OCI-LY1 (cell line): ENCODE data around the gene SIK3.

Experiments
- EZH2 ChIP-seq: fragments of 200-600 bp; sonication (generic), shearing (Covaris generic); IDR thresholded peaks from 2 replicates; pipeline ENCODE4 v1.8.0; 2017; ENCODE audit warnings: borderline replicate concordance, mixed run types, mild to moderate bottlenecking, antibody characterized with exemption, low read length, moderate library complexity, mixed read lengths
- TF ChIP-seq, protein P1 (sequence below): fragments of 200-600 bp; sonication (generic), shearing (Covaris generic); IDR thresholded peaks from 2 replicates; pipeline ENCODE4 v1.5.1; 2017; ENCODE audit warnings: mild to moderate bottlenecking, antibody characterized with exemption, low read length, moderate library complexity, mixed read lengths

GRCh38 chr11:116847612-116848011, 250.6 kb downstream of the SIK3 start:
- TF ChIP-seq, protein P1, sequence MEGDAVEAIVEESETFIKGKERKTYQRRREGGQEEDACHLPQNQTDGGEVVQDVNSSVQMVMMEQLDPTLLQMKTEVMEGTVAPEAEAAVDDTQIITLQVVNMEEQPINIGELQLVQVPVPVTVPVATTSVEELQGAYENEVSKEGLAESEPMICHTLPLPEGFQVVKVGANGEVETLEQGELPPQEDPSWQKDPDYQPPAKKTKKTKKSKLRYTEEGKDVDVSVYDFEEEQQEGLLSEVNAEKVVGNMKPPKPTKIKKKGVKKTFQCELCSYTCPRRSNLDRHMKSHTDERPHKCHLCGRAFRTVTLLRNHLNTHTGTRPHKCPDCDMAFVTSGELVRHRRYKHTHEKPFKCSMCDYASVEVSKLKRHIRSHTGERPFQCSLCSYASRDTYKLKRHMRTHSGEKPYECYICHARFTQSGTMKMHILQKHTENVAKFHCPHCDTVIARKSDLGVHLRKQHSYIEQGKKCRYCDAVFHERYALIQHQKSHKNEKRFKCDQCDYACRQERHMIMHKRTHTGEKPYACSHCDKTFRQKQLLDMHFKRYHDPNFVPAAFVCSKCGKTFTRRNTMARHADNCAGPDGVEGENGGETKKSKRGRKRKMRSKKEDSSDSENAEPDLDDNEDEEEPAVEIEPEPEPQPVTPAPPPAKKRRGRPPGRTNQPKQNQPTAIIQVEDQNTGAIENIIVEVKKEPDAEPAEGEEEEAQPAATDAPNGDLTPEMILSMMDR = no peak
- TF ChIP-seq EZH2 = no peak
